NCI-H2196 (cell line): ENCODE results near the gene RBM25.

Source experiments
- DNase-seq: peaks from one replicate; lab custom pipeline; 2025; ENCODE audit not compliant: unreplicated experiment; lab: John Stamatoyannopoulos, UW

RBM25 gene

GRCh38 chr14:73102806-73103497 is 44.6 kb downstream of the RBM25 start:
- no peak for DNase-seq

- DNase-seq, result no peak
Measured at GRCh38 chr14:73105050-73105449, 46.7 kb downstream of the RBM25 start.

GRCh38 chr14:73105727-73106126 is 47.4 kb downstream of the RBM25 start:
- no peak for DNase-seq

- no peak for DNase-seq
Measured at GRCh38 chr14:73116079-73116665, 57.8 kb downstream of the RBM25 start.

GRCh38 chr14:73124180-73124894 is 66.0 kb downstream of the RBM25 start:
- no peak for DNase-seq

- DNase-seq, result no peak
Measured at GRCh38 chr14:73125169-73125588, 66.8 kb downstream of the RBM25 start.

GRCh38 chr14:73125746-73126145 is 67.4 kb downstream of the RBM25 start:
- no peak for DNase-seq

GRCh38 chr14:73133795-73134194 is 75.5 kb downstream of the RBM25 start:
- DNase-seq, result no peak

- no peak for DNase-seq
Measured at GRCh38 chr14:73136085-73136386, 77.7 kb downstream of the RBM25 start.

- DNase-seq, result peak; percentile 93
Measured at GRCh38 chr14:73136387-73137225, 78.3 kb downstream of the RBM25 start, which contains the start of gene PSEN1. Gene PSEN1, plus strand, starts transcription at chr14:73136507. Its CDS starts 11,513 bp downstream, at chr14:73148020.

GRCh38 chr14:73140811-73141323 is 82.5 kb downstream of the RBM25 start:
- no peak for DNase-seq

GRCh38 chr14:73142216-73142615 is 83.9 kb downstream of the RBM25 start:
- DNase-seq, result no peak

- no peak for DNase-seq
Measured at GRCh38 chr14:73143003-73143402, 84.7 kb downstream of the RBM25 start.

GRCh38 chr14:73143617-73144016 is 85.3 kb downstream of the RBM25 start:
- DNase-seq, result no peak

GRCh38 chr14:73145371-73145770 is 87.0 kb downstream of the RBM25 start:
- no peak for DNase-seq

- no peak for DNase-seq
Measured at GRCh38 chr14:73146111-73146510, 87.8 kb downstream of the RBM25 start.

GRCh38 chr14:73149753-73150152 is 91.4 kb downstream of the RBM25 start:
- no peak for DNase-seq

- no peak for DNase-seq
Measured at GRCh38 chr14:73153272-73153671, 94.9 kb downstream of the RBM25 start.

GRCh38 chr14:73162251-73162650 is 103.9 kb downstream of the RBM25 start:
- no peak for DNase-seq

- no peak for DNase-seq
Measured at GRCh38 chr14:73166399-73166798, 108.1 kb downstream of the RBM25 start.

GRCh38 chr14:73167727-73168126 is 109.4 kb downstream of the RBM25 start:
- no peak for DNase-seq
